Measurements from ENCODE around the gene RAB26.

RAB26 gene

DNA sequence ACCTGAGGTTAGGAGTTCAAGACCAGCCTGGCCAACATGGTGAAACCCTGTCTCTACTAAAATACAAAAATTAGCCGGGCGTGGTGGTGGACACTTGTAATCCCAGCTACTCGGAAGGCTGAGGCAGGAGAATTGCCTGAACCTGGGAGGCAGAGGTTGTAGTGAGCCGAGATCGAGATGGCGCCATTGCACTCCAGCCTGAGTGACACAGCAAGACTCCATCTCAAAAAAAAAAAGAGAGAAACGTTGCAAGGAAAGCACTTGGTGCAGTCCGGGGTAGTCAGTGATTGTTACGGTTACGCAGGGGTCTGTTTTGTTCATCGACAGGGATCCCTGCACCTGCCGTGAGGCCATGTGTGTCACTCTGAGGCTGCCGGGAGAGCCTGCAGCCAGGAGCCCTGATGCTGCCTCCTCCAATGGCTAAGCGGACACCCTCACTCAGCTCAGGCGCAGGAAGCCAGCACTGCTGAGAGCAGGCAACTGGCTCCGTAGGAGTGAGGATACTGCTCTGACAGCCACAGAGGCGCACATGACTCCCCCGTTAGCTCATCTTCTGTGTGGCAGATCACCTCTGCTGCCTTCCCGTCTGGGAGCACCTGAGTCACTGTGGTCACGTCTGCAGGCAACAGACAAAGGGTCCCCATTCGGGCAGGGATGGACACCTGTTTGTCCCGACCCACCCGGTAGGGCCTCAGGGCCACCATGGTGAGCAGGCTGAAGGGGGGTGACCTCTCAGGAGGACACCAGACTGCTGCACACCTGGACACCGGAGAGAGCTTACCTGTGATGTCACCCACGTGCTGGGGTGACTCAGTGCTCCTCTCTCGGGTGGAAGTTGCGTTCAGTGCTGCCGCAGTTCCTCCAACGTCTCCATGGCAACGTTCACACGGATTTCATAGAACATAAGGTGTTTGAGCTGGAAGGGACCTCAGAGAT lies 5.2 kb upstream of the RAB26 start:
- peak in 40 of 56 donors; percentile 41 to 90 (median 74) for DNase-seq

DNA sequence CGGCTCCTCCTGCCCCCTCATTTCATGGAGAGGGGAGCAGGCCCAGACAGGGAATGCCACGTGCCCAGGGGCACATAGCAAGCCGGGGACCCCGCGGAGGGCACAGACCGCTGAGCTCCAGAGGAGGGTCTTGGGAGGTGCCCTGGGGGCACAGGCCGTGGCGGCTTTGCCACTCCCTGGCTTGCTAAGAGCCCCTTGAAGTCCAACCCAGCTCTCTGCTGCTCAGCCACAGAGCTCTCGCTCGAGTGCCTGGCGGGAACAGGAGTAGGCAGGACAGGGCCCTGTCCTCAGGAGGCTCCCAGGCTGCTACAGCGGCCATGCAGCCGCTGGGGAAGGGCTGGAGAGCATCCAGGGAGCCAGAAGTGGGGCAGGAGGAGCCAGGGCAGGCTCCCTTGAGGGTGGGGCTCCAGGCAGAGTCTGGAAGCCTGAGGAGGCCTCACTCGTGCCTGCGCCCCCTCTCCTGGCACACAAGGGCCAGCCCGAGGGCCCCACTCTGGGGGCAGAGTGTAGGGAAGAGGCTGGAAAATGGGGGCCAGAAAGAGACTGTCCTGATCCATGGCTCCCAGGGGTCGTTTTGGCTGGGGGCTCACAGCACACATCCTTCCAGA lies 4.4 kb upstream of the RAB26 start:
- DNase-seq = no peak

DNA sequence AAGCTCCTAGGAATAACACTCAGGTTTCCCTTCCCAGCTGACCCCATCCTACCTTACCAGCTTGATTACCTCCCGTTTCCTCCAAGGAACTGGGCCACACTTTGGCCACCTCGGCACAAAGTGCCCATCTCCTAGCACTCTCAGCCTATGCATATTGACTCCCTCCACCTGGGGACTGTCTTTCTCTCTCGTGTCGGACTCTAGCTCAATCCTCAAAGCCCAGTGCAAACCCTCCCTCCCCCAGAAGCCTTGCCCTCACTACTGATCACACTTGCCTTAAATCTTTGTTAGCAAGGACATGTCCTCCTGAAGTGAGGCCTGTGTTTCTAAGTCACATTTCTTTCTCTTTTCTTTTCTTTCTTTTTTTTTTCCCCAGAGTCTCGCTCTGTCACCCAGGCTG lies 2.6 kb upstream of the RAB26 start:
- no peak for DNase-seq

DNA sequence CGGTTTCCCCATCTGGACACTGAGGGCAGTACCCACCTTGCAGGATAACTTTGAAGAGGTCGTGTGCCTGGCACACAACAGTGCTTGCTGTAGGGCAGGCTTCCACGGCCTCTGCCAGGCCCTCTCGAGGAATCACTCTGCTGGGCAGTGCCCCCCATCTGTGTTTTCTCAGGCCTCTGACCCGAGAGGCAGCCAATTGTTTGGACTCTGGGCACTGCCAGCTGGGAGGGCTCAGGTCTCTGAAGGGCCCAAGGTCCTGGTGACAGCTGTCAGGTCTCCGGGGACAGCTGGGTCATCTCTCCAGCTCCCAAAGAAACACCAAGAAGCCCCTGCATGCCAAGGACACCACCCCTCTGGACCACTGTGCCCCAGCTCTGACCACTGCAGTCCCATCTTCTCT lies 1.0 kb upstream of the RAB26 start:
- no peak for DNase-seq

DNA sequence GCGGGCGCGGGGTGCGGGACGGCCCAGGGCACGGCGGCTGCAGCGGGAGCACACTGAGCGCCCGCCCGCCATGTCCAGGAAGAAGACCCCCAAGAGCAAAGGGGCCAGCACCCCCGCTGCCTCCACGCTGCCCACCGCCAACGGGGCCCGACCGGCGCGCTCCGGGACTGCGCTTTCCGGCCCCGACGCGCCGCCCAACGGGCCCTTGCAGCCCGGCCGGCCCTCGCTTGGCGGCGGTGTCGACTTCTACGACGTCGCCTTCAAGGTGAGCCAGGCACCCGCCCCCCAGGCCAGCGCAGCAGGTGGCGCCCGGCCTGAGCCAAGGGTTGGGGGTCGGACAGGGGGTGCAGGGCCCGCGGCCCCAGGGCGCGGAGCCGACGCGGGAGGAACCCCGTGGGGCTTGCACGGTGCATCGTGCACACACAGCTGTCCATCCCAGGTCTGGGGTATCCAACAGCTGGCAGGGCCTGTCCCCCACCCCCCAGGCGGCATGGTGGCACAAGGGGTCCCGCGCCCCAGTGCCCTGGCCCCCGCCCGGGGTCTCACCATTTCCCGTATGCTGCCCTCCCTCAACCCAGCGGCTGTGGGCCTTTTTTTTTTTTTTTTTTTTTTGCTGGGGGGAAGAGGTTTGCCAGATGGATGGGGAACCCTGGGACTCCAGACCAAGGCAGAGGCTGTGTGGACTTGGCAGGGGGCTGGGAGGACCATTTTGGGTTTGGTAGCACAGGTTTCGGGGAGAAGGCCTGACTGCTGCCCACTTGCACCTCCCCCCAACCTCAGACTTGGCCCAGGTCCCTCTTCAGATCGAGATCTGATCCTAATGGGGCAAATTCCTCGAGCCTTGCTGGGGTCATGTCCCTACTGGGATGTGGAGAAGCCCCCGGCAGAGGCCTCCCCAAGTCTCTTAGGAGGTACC lies 547 bp downstream of the RAB26 start:
- no peak for DNase-seq

DNA sequence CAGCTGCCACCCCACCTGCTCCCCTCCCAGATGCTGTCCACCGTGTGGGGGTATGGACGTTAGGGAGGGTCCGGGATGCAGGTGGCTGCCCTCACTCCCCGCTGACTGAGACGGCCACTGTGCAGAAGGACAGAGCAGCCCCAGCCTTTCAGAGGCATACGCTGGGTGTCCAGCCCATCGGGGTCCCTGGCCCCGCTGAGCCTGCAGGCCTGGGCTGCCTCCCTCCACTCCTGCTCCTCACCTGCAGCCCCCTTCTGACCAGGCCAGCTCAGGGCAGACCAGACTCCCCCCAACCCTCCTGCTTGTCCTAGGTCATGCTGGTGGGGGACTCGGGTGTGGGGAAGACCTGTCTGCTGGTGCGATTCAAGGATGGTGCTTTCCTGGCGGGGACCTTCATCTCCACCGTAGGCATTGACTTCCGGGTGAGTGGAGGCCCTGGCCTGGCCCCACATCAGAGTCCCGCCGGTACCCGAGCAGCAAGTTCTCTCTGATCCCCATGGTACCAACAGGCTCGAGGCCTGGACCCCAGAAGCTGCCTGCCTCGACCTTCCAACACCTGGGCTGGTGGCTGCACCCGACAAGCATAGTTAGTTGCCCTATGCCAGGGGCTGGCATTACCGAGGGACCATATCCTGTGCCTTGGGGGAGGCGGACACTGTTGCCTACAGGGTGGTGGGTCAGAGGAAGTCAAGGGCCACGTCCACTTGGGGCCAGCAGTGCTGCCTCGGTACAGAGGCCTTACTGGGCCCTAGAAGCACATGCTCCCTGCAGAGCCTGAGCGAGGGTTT lies 1.4 kb downstream of the RAB26 start:
- DNase-seq = no peak

DNA sequence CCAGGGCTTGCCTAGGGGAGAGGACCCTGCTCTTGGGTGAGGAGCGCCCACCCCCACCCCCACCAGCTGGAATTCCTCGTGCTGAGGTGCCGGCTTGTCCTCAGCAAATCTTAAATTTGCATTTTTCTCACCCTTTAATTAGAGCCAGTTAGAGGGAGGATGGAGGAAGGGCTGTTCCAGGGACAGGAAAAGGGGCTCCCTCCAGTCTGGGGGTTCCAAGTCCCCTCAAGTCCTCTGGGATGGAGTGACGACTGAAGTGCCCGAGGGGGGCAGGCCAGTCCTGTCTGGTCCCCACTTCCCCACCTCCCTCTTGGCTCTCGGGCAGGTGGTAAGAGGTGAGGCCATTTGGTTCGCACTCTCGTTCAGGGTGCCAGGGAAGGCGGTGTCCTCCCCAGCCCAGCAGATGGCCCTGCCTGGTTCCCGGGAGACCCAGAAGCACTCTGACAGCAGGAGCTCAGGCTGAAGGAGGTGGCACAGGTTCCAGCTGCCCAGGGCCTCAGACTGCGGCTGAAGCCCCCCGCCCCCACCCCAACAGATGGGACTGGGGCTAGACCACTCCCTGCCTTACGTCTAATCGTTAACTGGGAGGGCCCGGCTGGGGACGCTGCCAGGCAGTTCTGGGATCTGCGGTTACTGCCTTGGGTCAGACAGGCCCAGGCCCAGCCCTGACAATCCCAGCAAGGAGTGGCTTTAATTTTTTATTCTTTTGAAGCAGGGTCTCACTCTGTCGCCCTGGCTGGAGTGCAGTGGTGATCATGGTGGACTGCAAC lies 2.2 kb downstream of the RAB26 start:
- DNase-seq = no peak

DNA sequence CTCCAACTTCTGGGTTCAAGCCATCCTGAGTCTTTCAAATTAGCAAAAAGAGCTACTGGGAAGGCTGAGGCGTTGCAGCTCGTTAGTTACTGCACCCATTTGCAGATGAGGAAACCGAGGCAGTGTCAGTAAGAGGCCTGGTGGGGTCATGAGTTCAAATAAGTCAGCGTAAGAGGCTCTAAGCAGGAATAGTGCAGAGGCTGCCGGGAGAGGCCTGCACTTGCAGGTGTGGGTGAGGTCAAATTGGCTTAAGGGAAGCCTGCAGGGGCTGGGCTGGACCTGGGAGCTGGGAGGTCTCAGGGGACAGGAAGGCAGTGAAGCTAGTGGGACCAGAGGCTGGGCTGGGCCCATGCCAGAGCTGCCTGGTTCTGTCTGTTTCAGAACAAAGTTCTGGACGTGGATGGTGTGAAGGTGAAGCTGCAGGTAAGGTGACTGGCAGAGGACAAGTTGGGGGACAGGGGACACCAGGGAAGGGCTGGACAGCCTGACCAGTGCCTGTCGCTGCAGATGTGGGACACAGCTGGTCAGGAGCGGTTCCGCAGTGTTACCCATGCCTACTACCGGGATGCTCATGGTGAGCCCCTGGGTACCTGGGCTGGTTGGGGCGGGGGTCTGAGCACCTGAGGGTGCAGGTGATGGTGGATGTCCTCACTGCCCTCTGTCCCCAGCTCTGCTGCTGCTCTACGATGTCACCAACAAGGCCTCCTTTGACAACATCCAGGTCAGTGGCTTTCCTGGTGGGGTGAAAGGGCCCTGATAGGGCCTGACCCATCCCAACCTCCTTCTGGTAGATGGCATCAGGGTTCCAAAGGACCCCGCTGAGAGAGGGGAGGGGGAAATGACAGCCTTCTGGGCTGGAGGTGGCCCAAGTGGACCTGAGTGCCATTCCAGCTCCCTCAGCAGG lies 3.0 kb downstream of the RAB26 start:
- DNase-seq = no peak

DNA sequence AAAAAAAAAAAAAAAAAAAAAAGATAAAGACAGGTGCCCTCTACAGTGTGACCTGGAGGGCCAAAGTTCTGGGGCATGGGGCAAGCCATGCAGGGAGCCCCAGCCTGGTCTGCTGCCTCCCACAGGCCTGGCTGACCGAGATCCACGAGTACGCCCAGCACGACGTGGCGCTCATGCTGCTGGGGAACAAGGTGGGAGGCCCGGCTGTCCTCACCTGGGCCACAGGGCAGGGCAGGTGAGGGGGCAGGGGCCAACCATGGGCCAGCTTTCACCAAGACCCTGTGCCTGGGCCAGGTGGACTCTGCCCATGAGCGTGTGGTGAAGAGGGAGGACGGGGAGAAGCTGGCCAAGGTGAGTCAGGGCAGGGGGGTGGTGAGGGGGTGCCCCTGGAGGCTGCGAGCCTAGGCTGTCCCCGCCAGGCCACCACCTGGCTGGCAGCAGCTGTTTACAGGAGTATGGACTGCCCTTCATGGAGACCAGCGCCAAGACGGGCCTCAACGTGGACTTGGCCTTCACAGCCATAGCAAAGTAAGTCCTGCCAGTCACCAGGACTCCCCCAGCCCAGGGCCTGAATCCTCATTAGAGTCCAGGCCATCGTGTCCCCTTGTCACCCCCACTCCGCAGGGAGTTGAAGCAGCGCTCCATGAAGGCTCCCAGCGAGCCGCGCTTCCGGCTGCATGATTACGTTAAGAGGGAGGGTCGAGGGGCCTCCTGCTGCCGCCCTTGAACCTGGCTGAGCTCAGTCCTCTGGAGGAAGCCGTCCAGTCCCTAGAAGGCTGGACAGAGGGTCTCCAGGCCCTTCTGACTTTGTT lies 4.5 kb downstream of the RAB26 start:
- peak in 1 of 56 donors; percentile 45 for DNase-seq

DNA sequence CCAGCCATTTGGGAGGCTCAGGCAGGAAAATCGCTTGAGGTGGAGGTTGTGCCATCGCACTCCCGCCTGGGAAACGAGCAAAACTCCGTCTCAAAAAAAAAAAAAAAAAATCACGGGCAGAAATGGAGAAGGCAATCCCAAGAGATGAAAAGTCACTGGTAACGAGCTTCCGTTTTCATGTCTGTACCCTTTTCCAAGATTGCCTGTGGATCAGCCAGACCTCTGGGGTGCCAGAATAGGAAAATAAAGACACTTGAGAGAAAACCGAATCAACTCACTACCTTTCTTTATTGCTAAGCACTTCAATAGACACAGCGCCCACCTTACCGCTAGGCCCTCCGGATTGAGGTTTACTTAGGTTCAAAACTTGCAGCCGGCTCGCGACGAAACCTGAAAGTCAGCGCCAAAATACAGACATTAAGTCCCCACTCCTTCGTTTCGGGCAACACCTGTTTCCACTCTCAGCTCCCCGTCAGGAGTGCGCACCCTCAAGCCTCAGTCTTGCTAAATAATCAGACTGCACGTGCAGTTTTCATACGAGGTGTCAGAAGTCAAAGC lies 6.2 kb downstream of the RAB26 start:
- DNase-seq = no peak

DNA sequence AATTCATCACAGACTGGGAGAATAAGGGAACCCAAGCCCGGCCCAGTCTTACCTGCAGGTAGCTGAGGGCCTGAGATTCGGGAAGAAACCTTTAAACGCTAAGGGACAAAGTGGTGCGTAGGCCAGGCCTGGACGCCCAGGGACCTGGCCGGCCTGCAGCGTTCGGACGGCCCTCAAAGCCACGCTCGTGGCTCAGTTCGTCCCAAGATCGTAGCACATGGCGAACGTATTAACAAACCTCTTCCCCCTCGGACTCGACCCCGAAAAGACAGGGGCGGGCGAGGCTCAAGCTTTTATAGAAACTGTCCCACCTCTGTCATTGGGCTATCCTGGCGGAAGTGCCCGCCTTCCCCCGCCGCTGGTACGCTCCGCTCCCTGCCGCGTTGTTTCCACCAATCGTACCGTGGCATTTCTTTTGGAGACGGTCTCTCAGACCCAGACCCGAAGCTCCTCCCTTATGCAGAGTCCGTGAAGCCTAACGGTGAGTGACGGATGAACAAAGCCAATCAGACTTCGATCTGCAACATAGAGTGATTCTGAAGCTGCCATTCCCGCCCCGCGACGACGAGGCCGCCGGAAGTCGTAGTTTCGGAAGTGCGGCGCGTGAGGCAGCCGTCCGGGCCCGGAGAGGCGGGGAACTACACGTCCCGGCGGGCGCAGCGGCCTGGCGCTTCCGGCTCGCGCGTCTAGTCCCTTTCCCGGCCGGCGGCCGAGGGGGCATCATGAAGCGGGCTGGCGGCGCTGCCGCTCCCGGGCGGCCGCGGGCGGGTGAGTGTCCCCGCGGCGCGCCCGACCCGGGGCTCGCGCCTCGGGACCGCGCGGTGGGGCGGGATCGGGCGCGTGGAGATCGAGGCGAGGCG lies 6.9 kb downstream of the RAB26 start, which contains the start of gene TRAF7:
Gene TRAF7 (plus strand): TSS at position 692 of the 860 bp plus-strand sequence. CDS start 8,139 bp downstream, outside the sequence.
- peak; percentile 86 to 100 (median 99) for DNase-seq

DNA sequence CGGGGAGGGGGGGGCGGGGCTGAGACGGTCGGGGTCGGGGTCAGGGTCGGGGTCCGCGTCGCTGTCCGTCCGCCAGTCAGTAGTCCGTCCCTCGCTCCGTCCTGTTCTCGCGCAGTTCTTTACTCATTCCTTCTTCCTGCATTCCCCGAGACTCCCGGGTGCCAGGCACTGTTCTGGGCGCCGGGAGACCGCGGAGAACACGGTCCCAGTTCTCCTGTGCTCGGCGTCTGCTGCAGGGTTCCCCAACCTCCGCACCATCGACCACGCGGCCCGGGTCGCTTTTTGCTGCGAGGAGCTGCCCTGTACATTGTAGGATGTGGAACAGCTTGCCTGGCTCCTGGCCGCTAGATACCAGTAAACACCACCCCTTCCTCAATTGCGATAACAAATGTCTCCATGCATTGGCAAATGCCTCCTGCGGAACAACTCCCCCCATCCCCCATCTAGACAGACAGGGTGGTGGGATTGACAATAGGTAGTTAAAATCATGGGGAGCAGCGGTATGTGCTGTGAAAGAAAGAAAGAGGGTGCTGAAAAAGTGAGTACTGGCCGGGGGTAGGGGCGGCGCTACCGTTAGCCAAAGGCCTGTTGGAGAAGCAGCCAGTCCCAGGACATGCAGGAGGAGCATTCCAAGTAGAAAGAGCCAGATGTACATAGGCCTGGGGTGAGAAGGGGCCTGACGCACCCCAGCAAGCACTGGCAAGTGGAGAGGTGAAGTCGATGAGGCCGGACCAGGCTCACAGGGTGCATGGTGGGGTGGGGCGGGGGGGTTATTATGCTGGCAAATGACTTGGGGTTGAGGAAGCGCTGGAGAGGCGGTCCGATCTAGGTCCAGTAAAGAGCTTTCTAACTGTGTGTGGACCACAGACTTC lies 7.8 kb downstream of the RAB26 start:
- DNase-seq = peak in 2 of 56 donors; percentile 14 to 45

DNA sequence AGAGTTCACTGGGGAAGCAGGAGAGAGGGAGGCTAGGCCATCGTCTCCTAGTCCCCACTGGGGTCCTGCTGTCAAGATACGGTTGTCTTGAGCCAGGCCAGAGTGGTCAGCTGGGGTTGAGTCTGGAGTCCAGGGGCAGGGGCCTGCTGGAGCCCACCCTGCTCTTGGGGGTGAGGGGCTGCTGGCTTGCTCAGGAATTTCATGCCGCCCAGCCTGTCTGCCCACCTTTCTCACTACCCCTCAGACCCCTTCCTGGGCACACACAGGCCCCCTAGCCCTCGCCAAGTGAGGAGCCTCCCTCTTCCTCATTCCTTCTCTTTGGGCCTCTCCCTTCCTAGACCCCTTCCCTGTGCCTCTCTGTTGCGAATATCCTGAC lies 8.4 kb downstream of the RAB26 start:
- DNase-seq = no peak

DNA sequence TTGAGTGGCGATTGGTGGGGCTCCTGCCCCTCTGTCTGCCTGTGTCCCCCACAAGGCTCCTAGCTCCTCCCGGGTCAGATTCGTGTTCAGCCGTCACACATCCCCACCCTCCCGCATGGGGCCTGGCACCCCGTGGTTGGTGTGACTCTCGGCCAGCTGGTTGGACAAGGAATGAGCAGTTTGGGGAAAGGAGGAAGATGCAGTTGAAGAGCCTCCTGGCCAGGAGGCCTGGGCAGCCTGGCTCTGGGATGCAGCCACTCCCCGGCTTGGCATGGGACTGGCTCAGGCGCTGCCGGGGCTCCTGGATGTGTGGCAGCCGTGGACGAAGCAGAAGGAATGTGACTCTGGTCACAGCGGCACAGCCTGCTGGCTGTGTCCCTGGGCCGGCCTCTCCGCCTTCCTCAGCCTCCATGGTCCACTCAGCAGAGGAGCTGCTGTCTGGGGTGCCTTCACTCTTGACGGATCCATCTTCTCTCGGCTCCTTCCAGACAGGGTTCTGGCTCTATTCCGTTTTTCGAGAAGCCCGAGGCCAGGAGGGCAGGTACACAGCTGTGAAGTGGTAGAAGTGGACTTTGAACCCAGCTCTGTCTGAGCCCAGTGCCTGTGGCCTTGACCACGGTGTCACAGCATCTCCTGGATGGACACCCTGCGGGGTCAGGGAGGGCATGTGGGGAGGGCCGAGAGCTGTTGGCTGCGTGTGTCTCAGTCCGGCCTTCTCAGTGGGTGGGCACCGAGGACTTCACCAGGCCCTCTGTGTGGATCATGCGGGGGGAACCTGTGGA lies 9.2 kb downstream of the RAB26 start:
- peak in 4 of 56 donors; percentile 11 to 53 (median 22) for DNase-seq

DNA sequence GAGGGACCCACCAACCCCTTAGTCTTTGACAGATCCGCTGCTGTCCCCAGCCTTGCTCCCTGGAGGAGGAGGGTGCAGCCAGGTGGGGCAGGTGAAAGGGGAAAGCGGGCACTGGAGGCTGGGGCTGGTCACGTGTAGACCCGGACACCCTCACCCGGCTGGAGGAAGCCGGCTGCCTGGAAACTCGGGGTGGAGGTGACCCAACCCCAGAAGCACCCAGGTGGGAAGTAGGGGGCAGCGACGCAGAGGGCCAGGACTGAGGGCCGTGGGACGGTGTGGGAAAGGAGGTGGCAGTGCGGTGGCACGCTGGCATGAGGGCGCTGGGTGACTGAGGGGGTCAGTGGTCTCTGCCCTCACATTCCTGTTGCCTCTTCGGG lies 9.8 kb downstream of the RAB26 start:
- no peak for DNase-seq

All from nucleus accumbens (tissue), 56 donors.